ENCODE data around the gene FXR2. TPM values are rescaled to one million over a fixed set of nuclear protein-coding genes. Genes with fewer than 3 reads are reported as not detected.
A peak's percentile ranks its signal among the peaks of the same experiment; 100 is the strongest.

The FXR2 gene
- total and polyA plus RNA-seq, 10 donors: 17.7 to 29.3 (median 24.0) TPM

- intact Hi-C loops (cut with DNase I; ENCODE audit: low total_unique reads): no loop called here
- Histone ChIP-seq H3K27ac (no peak overlapping the region), H3K4me1 (peaks cover 7 to 33% (median 16%) of the 10 kb centered on the region in 6 donors), H3K27me3 (replicated peaks in 1 of 7) (no peaks in the 10 kb centered on the region), H3K4me3 (no peak overlapping the region), H3K36me3 (peaks cover 5 to 100% (median 68%) of the 10 kb centered on the region in 6 donors), H3K9me3 (no peaks in the 10 kb centered on the region)
- no peak for DNase-seq
- WGBS, 5 donors: 80 to 98% (median 95%) methylated on average over 5 of the region's 5 CpGs
- TF ChIP-seq POLR2A (IDR thresholded peaks at IDR 0.05): no peak
- peak in 1 of 3 donors; percentile 23 for TF ChIP-seq POLR2AphosphoS5 (IDR thresholded peaks at IDR 0.05)
These were observed 23.1 kb downstream of the FXR2 start for GRCh38 chr17:7591596-7591995.

- intact Hi-C loops (cut with DNase I; ENCODE audit: low total_unique reads): no loop called here
- TF ChIP-seq, protein P1, sequence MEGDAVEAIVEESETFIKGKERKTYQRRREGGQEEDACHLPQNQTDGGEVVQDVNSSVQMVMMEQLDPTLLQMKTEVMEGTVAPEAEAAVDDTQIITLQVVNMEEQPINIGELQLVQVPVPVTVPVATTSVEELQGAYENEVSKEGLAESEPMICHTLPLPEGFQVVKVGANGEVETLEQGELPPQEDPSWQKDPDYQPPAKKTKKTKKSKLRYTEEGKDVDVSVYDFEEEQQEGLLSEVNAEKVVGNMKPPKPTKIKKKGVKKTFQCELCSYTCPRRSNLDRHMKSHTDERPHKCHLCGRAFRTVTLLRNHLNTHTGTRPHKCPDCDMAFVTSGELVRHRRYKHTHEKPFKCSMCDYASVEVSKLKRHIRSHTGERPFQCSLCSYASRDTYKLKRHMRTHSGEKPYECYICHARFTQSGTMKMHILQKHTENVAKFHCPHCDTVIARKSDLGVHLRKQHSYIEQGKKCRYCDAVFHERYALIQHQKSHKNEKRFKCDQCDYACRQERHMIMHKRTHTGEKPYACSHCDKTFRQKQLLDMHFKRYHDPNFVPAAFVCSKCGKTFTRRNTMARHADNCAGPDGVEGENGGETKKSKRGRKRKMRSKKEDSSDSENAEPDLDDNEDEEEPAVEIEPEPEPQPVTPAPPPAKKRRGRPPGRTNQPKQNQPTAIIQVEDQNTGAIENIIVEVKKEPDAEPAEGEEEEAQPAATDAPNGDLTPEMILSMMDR (IDR thresholded peaks at IDR 0.05 in 8 of 11, conservative IDR thresholded peaks at IDR 0.05 in 3 of 11): no peak
- TF ChIP-seq POLR2AphosphoS5 (IDR thresholded peaks at IDR 0.05): peak in 1 of 3 donors; percentile 23
- H3K27ac ChIP-seq: no peak overlapping the region
- H3K4me3 ChIP-seq: no peak overlapping the region
- peaks cover 7 to 39% (median 19%) of the 10 kb centered on the region in 6 donors for H3K4me1 ChIP-seq
- no peak for DNase-seq
- no peaks in the 10 kb centered on the region for H3K9me3 ChIP-seq
- H3K27me3 ChIP-seq (replicated peaks in 1 of 7): no peaks in the 10 kb centered on the region
- 83 to 98% (median 88%) methylated on average over 3 to 4 of the region's 4 CpGs for WGBS, 5 donors
- H3K36me3 ChIP-seq: peaks cover 5 to 100% (median 61%) of the 10 kb centered on the region in 6 donors
These were observed 24.0 kb downstream of the FXR2 start for GRCh38 chr17:7590743-7591142.

DNA sequence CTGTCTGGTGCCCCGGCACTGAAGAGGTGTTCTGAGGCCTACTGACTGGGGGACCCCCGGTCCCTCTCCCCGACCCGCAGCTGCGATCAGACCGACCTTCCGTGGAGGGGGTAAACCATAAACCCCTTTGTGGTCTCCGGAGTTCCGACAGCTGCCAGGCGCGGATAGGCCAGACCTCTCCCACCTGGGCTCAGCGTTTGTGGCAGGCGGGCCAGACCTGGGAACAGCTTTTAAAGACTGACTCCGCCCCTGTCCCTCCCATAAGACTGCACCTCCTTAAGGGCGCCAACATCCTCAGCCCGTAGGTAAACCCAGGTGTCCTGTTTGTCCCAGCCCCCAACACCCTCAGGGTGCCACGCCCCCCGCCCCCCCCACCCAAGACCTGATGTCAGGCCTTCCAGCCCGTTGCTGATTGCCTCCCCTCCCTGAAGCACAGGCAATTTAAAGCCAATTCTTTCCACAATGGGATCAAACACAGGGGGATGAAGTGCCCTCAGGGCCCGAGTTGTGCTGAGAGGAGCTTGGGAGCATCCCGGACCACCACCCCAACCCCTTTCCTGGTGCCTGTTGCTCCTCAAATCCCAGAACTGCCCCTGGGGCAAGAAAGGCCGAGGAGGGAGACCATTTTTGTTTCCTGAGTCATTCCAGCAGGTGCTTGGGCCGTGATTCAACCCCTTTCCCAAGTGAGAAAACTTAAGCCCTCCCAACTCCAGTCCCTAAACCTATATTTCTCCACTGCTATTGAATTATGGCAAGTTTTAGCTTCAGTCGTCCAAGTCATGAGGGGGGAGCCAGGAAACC is 24.6 kb downstream of the FXR2 start, which contains the start of gene SOX15:
TSS of gene SOX15 (minus strand) at position 204 of the 801 bp plus-strand sequence. CDS start 418 bp downstream, outside the sequence.
- 68 to 81% (median 75%) methylated on average over 20 to 24 of the region's 24 CpGs for WGBS, 5 donors
- DNase-seq: no peak
- Histone ChIP-seq H3K4me3 (peak within 1 kb of the TSS in 2 of 8 donors; percentile 8 to 32), H3K27me3 (replicated peaks in 1 of 7) (no peaks in the 10 kb centered on the region), H3K9me3 (no peaks in the 10 kb centered on the region), H3K36me3 (peaks cover 0 to 94% (median 55%) of the 10 kb centered on the region in 6 donors), H3K27ac (peak within 1 kb of the TSS in 1 of 8 donors; percentile 39), H3K4me1 (peaks cover 11 to 46% (median 26%) of the 10 kb centered on the region in 6 donors)
- TF ChIP-seq POLR2A (IDR thresholded peaks at IDR 0.05) (no peak), POLR2AphosphoS5 (IDR thresholded peaks at IDR 0.05) (no peak)
- TF ChIP-seq, protein P1 (IDR thresholded peaks at IDR 0.05 in 8 of 11, conservative IDR thresholded peaks at IDR 0.05 in 3 of 11): no peak
- intact Hi-C loops (cut with DNase I; ENCODE audit: low total_unique reads): no loop called here

DNA sequence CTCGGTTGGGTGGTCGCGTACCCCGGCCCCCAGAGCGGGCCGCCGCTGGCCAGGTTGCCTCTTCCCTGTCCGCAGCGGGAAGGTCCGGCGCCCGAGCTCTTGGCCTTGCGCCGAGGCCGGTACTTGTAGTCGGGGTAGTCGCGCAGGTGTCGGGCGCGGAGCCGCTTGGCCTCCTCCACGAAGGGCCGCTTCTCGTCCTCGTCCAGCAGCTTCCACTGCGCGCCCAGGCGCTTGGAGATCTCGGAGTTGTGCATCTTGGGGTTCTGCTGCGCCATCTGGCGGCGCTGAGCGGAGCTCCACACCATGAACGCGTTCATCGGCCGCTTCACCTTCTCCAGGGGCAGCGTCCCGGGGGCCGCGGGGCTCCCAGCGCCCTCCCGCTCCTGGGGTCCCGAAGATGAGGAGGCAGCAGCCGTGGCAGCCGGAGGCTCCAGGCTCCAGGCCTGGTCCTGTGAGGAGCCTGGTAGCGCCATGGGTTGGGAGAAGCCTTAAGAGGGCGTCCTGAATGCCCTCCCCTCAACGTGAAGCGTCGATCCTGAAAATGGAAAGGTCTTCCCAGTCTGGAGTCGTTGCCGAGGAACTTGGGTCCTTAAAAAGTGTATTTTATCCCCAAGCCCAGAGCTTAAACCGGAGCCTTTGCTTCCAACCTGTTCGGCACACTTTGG is 25.4 kb downstream of the FXR2 start:
- H3K27ac ChIP-seq: peak overlapping the region in 1 of 8 donors; percentile 39
- 30 to 50% (median 36%) methylated on average over 34 to 56 of the region's 56 CpGs for WGBS, 5 donors
- TF ChIP-seq, protein P1 (IDR thresholded peaks at IDR 0.05 in 8 of 11, conservative IDR thresholded peaks at IDR 0.05 in 3 of 11): peak; percentile 71 to 94 (median 83)
- TF ChIP-seq POLR2AphosphoS5 (IDR thresholded peaks at IDR 0.05) (peak; percentile 74 to 83 (median 76)), POLR2A (IDR thresholded peaks at IDR 0.05) (no peak)
- peaks cover 0 to 86% (median 47%) of the 10 kb centered on the region in 6 donors for H3K36me3 ChIP-seq
- intact Hi-C loops (cut with DNase I; ENCODE audit: low total_unique reads): no loop called here
- H3K4me3 ChIP-seq: peak overlapping the region in 2 of 8 donors; percentile 8 to 32
- no peaks in the 10 kb centered on the region for H3K9me3 ChIP-seq
- H3K27me3 ChIP-seq (replicated peaks in 1 of 7): no peaks in the 10 kb centered on the region
- peak; percentile 93 for DNase-seq
- H3K4me1 ChIP-seq: peaks cover 18 to 53% (median 33%) of the 10 kb centered on the region in 6 donors
